GM23248 (cell line): ENCODE results near the gene MAP6D1. TPM values are rescaled to one million over a fixed set of nuclear protein-coding genes. Genes with fewer than 3 reads are reported as not detected.
A peak's percentile ranks its signal among the peaks of the same experiment; 100 is the strongest.

ENCODE experiments used
- DNase-seq: peaks from one replicate; pipeline ENCODE4 v3.0.0-alpha.2; 2015
- H2AFZ ChIP-seq: fragments of 200-600 bp; sonication (generic); 2 replicates; pipeline ENCODE4 v1.6.1; 2016; ENCODE audit warnings: antibody characterized with exemption
- H3F3A ChIP-seq: fragments of 200-600 bp; sonication (generic); 2 replicates; pipeline ENCODE4 v1.6.1; 2016; ENCODE audit warnings: mild to moderate bottlenecking, antibody characterized with exemption, mixed run types; ENCODE audit not compliant: insufficient read depth
- H3K27ac ChIP-seq: fragments of 200-600 bp; sonication (generic); 2 replicates; pipeline ENCODE4 v1.5.1; 2016; ENCODE audit warnings: mild to moderate bottlenecking
- H3K27me3 ChIP-seq: fragments of 200-600 bp; sonication (generic); replicated peaks from 2 replicates; pipeline ENCODE4 v1.6.1; 2016; ENCODE audit warnings: mild to moderate bottlenecking; ENCODE audit not compliant: insufficient read depth
- H3K36me3 ChIP-seq: fragments of 200-600 bp; sonication (generic); 2 replicates; pipeline ENCODE4 v1.6.1; 2016; ENCODE audit warnings: low read depth, mild to moderate bottlenecking
- H3K4me1 ChIP-seq: fragments of 200-600 bp; sonication (generic); 2 replicates; pipeline ENCODE4 v1.6.1; 2016; ENCODE audit warnings: mild to moderate bottlenecking; ENCODE audit not compliant: insufficient read depth
- H3K4me2 ChIP-seq: fragments of 200-600 bp; sonication (generic); one replicate; pipeline ENCODE4 v1.6.1; 2016; ENCODE audit warnings: mild to moderate bottlenecking; ENCODE audit not compliant: unreplicated experiment
- H3K4me3 ChIP-seq: fragments of 200-600 bp; sonication (generic); 2 replicates; pipeline ENCODE4 v1.5.1; 2016; ENCODE audit warnings: mild to moderate bottlenecking
- H3K79me2 ChIP-seq: fragments of 200-600 bp; sonication (generic); 2 replicates; pipeline ENCODE4 v1.6.1; 2016; ENCODE audit warnings: mild to moderate bottlenecking; ENCODE audit not compliant: insufficient read depth
- H3K9ac ChIP-seq: fragments of 200-600 bp; sonication (generic); 2 replicates; pipeline ENCODE4 v1.6.1; 2016; ENCODE audit warnings: mild to moderate bottlenecking
- H3K9me2 ChIP-seq: fragments of 200-600 bp; sonication (generic); 2 replicates; pipeline ENCODE4 v1.6.1; 2016; ENCODE audit warnings: mixed run types, mild to moderate bottlenecking, moderate library complexity; ENCODE audit not compliant: insufficient read depth
- H3K9me3 ChIP-seq: fragments of 200-600 bp; sonication (generic); one replicate; pipeline ENCODE4 v1.6.1; 2017; ENCODE audit warnings: low read depth
- H4K20me1 ChIP-seq: fragments of 200-600 bp; sonication (generic); 2 replicates; pipeline ENCODE4 v1.6.0; 2016; ENCODE audit not compliant: insufficient read depth
- EZH2 ChIP-seq: fragments of 200-600 bp; sonication (generic); IDR thresholded peaks from 2 replicates; pipeline ENCODE4 v1.6.1; 2018; ENCODE audit warnings: antibody characterized with exemption, mild to moderate bottlenecking; ENCODE audit not compliant: insufficient read depth, poor library complexity, severe bottlenecking
- EZH2phosphoT487 ChIP-seq: fragments of 200-600 bp; sonication (generic); IDR thresholded peaks from 2 replicates; pipeline ENCODE4 v1.6.1; 2018; ENCODE audit warnings: antibody characterized with exemption, moderate library complexity, mild to moderate bottlenecking, low read depth; ENCODE audit not compliant: insufficient read depth
- WGBS, 2 experiments: methylation state at CpG; one replicate each; pipeline ENCODE4 v1.1.6; 2015 to 2017; ENCODE audit warnings: low lambda C conversion rate in 2 of 2, low coverage in 1 of 2; ENCODE audit errors: missing lambda C conversion rate in 2 of 2; 5-methylcytosine and 5-hydroxymethylcytosine counted together
- in situ Hi-C: fragments of 300-500 bp; cut with MboI; formaldehyde crosslinking; loops from 2 replicates; pipeline ENCODE4 v1.15.0; 2020
- polyA plus RNA-seq: library from polyadenylated mRNA; unstranded; fragments of >200 nt; fragmentation: Nextera tagmentation; extraction: Ambion mirVana; gene quantifications from 2 replicates; pipeline ENCODE4 v1.2.1, GENCODE V29; 2016
- total RNA-seq: library from RNA; depleted of rRNA; stranded (reverse); fragments of >200 nt; shearing (Covaris generic); gene quantifications from 2 replicates; pipeline ENCODE4 v1.2.3, GENCODE V29; 2014

MAP6D1 gene
- total and polyA plus RNA-seq, 2 experiments from 2014 or later = 2.8 to 5.5 TPM

- no peak overlapping the region for H3K4me2 ChIP-seq
- 99% methylated on average over 7 of the region's 7 CpGs for WGBS, 2 experiments
- no peak overlapping the region for H3K27ac ChIP-seq
- in situ Hi-C loops = no loop called here
- TF ChIP-seq EZH2 (no peak), EZH2phosphoT487 (no peak)
- no peaks in the 10 kb centered on the region for H3K9me2 ChIP-seq
- H3K79me2 ChIP-seq = no peaks in the 10 kb centered on the region
- no peaks in the 10 kb centered on the region for H3K9me3 ChIP-seq
- no peak overlapping the region for H2AFZ ChIP-seq
- no peaks in the 10 kb centered on the region for H3K4me1 ChIP-seq
- no peak for DNase-seq
- H4K20me1 ChIP-seq = no peaks in the 10 kb centered on the region
- H3K36me3 ChIP-seq = peaks cover 17% of the 10 kb centered on the region
- peaks cover 11% of the 10 kb centered on the region for H3F3A ChIP-seq
- H3K4me3 ChIP-seq = no peak overlapping the region
- no peaks in the 10 kb centered on the region for H3K27me3 ChIP-seq
- no peak overlapping the region for H3K9ac ChIP-seq
These were observed 3.1 kb upstream of the MAP6D1 start for GRCh38 chr3:183828538-183828870.

GRCh38 chr3:183827809-183828537, 2.6 kb upstream of the MAP6D1 start:
- Histone ChIP-seq H3K27ac (no peak overlapping the region), H3K9me2 (no peaks in the 10 kb centered on the region), H3K27me3 (no peaks in the 10 kb centered on the region), H3K9me3 (no peaks in the 10 kb centered on the region), H3K4me1 (no peaks in the 10 kb centered on the region), H3K9ac (no peak overlapping the region), H4K20me1 (no peaks in the 10 kb centered on the region), H3K79me2 (no peaks in the 10 kb centered on the region), H3K4me2 (no peak overlapping the region), H2AFZ (no peak overlapping the region), H3F3A (peaks cover 11% of the 10 kb centered on the region), H3K4me3 (no peak overlapping the region), H3K36me3 (peaks cover 17% of the 10 kb centered on the region)
- 72 to 75% methylated on average over 14 of the region's 14 CpGs for WGBS, 2 experiments
- in situ Hi-C loops = no loop called here
- no peak for DNase-seq
- TF ChIP-seq EZH2phosphoT487 (no peak), EZH2 (no peak)

GRCh38 chr3:183826448-183827250, 1.3 kb upstream of the MAP6D1 start:
- Histone ChIP-seq H3K79me2 (no peaks in the 10 kb centered on the region), H2AFZ (no peak overlapping the region), H3K27me3 (no peaks in the 10 kb centered on the region), H3K4me3 (no peak overlapping the region), H3K4me2 (no peak overlapping the region), H3K4me1 (no peaks in the 10 kb centered on the region), H3F3A (peaks cover 11% of the 10 kb centered on the region), H4K20me1 (no peaks in the 10 kb centered on the region), H3K9ac (no peak overlapping the region), H3K9me3 (no peaks in the 10 kb centered on the region), H3K9me2 (no peaks in the 10 kb centered on the region), H3K27ac (no peak overlapping the region), H3K36me3 (peaks cover 11% of the 10 kb centered on the region; the same call in 1 of the 2 replicates)
- 93 to 96% methylated on average over 14 of the region's 14 CpGs for WGBS, 2 experiments
- DNase-seq = no peak
- TF ChIP-seq EZH2 (no peak), EZH2phosphoT487 (no peak)
- in situ Hi-C loops = no loop called here

DNA sequence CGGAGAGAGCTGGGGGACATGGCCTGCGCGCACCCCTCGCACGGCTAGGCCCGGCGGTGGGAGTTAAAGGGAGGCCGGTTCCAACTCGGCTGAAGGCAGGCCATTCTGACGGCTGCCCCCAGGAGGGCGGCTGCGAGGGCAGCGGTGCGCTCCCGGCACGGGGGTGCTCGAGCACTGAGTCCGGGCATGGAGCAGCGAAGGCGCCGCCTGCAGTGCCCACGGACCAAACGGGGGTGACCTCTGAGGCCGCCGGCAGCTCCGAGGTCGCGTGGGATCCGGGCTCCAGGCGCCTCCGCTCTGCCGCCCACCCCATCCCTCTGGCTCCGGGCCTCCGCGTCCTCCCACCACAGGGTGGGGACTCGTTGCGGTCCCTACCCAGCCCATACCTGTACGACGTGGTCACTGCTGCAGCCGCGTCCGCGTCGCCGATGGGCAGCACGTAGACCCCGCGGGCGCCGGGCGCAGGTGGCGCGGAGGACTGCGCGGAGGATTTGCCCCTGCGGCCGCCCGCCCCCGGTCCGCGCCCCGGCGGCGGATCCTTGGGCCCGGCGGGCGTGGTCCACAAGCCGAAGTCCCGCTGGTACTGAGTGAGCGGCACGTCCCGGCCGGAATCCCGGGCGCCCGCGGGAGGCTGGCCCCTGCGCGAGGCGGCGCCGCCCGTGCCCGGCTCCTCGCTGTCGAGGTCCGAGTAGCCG, 469 bp downstream of the MAP6D1 start:
- TF ChIP-seq EZH2phosphoT487 (no peak), EZH2 (no peak)
- WGBS, 2 experiments = 6 to 8% methylated on average over 57 to 81 of the region's 88 CpGs
- Histone ChIP-seq H3K9ac (peak overlapping the region; percentile 62), H3K4me1 (no peaks in the 10 kb centered on the region), H3K79me2 (no peaks in the 10 kb centered on the region), H3K36me3 (no peaks in the 10 kb centered on the region), H4K20me1 (no peaks in the 10 kb centered on the region), H3F3A (peaks cover 11% of the 10 kb centered on the region), H2AFZ (peak overlapping the region; percentile 81), H3K9me3 (no peaks in the 10 kb centered on the region), H3K4me2 (peak overlapping the region; percentile 70), H3K27ac (no peak overlapping the region), H3K4me3 (peak overlapping the region; percentile 75), H3K9me2 (no peaks in the 10 kb centered on the region), H3K27me3 (no peaks in the 10 kb centered on the region)
- in situ Hi-C loops = no loop called here
- peak; percentile 41 for DNase-seq
